ENCODE results near the gene KRTAP5-3.
"Not testable (repeated sequence)": the region's sequence is repeated elsewhere in the genome, so short reads cannot be mapped to it uniquely, and the experiment has no call there.

The KRTAP5-3 gene

DNA sequence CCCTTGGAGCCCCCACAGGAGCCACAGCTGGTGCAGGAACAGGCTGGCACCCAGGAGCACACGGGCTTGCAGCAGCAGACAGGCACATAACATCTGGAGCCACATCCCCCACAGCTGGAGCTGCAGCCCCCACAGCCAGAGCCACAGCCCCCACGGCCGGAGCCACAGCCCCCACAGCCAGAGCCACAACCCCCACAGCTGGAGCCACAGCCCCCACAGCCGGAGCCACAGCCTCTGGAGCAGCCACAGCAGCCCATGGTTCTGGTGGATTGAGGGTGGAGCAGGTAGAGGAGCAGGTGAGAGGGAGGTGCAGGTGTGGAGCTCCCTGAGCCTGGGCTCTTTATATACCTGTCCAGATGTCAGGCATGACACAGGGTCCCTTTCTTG, 10.3 kb downstream of the KRTAP5-3 start, which contains the start of gene KRTAP5-2:
KRTAP5-2 (minus strand) TSS at position 301 of the 387 bp plus-strand sequence; CDS start at position 257, 44 bp downstream.
- peaks cover 93% of the 10 kb centered on the region for H3K27me3 Mint-ChIP-seq (ENCODE audit: low read depth, poor library complexity)
- no peak within 1 kb of the TSS for H3K4me3 Mint-ChIP-seq
- no peaks in the 10 kb centered on the region for H3K36me3 Mint-ChIP-seq (ENCODE audit: low read depth)
- TF ChIP-seq, protein P1, sequence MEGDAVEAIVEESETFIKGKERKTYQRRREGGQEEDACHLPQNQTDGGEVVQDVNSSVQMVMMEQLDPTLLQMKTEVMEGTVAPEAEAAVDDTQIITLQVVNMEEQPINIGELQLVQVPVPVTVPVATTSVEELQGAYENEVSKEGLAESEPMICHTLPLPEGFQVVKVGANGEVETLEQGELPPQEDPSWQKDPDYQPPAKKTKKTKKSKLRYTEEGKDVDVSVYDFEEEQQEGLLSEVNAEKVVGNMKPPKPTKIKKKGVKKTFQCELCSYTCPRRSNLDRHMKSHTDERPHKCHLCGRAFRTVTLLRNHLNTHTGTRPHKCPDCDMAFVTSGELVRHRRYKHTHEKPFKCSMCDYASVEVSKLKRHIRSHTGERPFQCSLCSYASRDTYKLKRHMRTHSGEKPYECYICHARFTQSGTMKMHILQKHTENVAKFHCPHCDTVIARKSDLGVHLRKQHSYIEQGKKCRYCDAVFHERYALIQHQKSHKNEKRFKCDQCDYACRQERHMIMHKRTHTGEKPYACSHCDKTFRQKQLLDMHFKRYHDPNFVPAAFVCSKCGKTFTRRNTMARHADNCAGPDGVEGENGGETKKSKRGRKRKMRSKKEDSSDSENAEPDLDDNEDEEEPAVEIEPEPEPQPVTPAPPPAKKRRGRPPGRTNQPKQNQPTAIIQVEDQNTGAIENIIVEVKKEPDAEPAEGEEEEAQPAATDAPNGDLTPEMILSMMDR (IDR thresholded peaks at IDR 0.05): no peak
- no peak for DNase-seq
- peaks cover 23% of the 10 kb centered on the region for H3K9me3 Mint-ChIP-seq
- peaks cover 15% of the 10 kb centered on the region for H3K4me1 Mint-ChIP-seq
- no peak within 1 kb of the TSS for H3K27ac Mint-ChIP-seq

DNA sequence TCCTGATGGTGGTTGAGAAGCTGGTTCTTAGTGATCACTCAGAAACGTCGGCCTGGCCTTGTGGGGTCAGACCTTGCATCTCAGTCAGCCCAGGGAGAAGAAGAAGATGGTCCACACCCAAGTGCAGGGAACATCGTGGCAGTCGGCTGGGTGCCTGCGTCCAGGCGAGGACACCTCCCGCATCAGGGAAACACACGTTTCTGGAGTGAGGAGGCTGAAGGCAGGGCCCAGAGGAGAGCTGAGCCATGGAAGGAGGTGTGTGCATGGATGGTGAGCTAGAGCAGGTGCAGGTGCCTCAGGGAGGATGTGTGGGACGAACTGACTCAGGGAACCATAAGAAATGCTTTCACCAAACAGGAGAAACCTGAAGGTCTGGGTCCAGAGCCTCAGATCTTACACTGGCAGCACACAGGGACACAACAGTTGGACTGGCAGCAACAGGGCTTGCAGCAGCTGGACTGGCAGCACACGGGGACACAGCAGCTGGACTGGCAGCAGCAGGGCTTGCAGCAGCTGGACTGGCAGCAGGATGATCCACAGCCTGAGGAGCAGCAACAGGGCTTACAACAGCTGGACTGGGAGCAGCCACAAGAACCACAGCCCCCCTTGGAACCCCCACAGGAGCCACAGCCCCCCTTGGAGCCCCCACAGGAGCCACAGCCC, 10.8 kb downstream of the KRTAP5-3 start:
- Mint-ChIP-seq H3K36me3 (ENCODE audit: low read depth) (no peaks in the 10 kb centered on the region), H3K27ac (no peak overlapping the region), H3K4me1 (peaks cover 15% of the 10 kb centered on the region), H3K27me3 (ENCODE audit: low read depth, poor library complexity) (peaks cover 93% of the 10 kb centered on the region), H3K4me3 (no peak overlapping the region), H3K9me3 (peaks cover 21% of the 10 kb centered on the region)
- DNase-seq: no peak
- TF ChIP-seq, protein P1 (IDR thresholded peaks at IDR 0.05): no peak

DNA sequence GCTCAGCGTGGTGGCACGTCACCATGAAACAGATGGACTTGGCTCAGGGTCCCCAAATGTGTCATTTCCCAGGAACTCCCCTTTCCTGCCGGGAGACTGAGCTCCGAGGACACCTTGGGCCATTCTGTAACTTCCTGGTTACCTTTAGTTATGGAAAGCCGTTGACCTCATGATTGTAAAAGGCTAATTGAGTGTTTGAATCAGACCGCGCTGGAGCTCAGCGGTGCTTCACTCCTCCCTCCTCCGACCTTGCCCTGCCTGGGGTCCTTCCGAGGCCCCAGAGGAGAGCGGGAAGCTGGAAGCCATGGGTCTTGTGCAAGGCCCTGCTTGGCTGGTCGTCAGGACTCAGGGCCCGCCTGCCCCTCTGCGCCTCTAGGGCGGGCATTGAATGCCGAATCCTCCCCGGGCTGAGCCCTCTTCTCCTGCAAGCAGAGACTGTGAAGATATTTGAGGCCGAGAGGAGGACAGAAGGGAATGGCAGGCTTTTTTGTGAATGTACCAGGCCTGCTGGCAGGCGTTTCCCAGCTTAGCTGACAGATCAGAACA, 11.6 kb downstream of the KRTAP5-3 start:
- H3K27me3 Mint-ChIP-seq (ENCODE audit: low read depth, poor library complexity): peaks cover 94% of the 10 kb centered on the region
- H3K27ac Mint-ChIP-seq; H3K4me3 Mint-ChIP-seq; H3K36me3 Mint-ChIP-seq (ENCODE audit: low read depth); DNase-seq: not testable (repeated sequence)
- H3K9me3 Mint-ChIP-seq: peaks cover 13% of the 10 kb centered on the region
- H3K4me1 Mint-ChIP-seq: peaks cover 15% of the 10 kb centered on the region

DNA sequence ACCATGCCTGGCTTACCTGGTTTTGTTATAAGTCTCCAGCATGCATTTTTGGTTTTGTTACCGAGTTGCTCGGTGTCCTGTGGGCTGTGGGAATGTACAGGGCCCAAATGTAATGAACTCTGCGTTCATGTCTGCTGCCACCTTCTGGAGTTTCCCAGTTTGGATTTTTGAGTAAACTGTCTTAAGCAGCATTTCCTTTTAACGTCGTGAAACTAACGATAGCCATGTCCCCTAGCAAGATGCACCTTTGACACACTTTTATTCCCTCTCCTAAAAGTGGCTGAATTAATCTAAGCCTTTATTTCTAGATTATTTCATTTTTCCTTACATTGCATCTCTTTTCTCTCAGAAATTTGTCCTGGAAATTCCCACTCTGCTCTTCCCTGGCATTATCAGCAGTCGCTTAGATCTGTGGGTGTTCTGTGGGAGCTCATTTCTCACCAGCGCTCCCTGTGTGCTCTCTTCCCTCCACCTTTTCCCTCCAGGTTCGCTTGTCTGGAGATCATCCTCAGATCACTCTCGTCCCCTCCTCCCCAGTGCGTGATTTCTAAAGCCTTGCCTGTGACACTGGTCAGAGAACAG, 12.2 kb downstream of the KRTAP5-3 start:
- H3K4me3 Mint-ChIP-seq; H3K9me3 Mint-ChIP-seq; H3K36me3 Mint-ChIP-seq (ENCODE audit: low read depth); H3K27ac Mint-ChIP-seq; DNase-seq: not testable (repeated sequence)
- H3K27me3 Mint-ChIP-seq (ENCODE audit: low read depth, poor library complexity): peaks cover 94% of the 10 kb centered on the region
- H3K4me1 Mint-ChIP-seq: peaks cover 15% of the 10 kb centered on the region

DNA sequence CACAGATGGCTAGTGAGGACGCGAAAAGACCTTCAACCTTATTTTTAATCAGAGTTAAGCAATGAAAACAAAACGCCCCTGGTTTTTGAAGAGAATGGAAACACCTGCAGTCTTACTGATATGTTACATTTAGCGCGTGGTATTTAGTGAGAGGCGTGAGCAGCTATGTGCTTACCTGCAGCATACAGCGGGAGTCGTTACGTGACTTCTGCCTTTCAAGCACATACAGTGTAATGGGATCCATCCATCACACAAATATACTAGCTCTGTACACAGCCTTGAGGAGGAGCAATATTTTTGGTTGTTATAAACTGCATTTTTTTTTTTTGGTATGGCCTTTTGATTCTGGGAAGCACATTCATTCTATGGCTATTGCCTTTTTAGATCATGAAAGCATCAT, 15.6 kb downstream of the KRTAP5-3 start:
- Mint-ChIP-seq H3K27me3 (ENCODE audit: low read depth, poor library complexity) (peaks cover 95% of the 10 kb centered on the region), H3K36me3 (ENCODE audit: low read depth) (no peaks in the 10 kb centered on the region), H3K27ac (no peak overlapping the region), H3K9me3 (no peaks in the 10 kb centered on the region), H3K4me3 (no peak overlapping the region), H3K4me1 (peaks cover 15% of the 10 kb centered on the region)
- no peak for DNase-seq
- TF ChIP-seq, protein P1 (IDR thresholded peaks at IDR 0.05): no peak

DNA sequence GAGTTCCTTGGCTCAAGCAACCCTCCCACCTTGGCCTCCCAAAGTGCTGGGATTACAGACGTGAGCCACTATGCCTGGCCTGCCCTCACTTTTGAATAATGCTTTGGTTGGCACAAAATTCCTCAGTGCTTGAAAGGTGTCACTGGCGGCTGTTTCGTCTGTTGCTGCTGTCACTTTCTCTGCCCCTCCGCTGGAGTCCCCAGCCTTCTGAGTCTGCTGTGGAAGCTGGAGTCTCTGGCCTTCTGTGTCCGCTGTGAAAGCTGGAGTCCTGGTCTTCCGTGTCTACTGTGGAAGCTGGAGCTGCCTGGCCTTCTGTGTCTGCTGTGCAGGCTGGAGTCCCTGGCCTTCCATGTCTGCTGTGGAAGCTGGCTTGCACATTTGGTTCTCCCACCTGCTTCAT, 18.3 kb downstream of the KRTAP5-3 start:
- Mint-ChIP-seq H3K4me3 (no peak overlapping the region), H3K27me3 (ENCODE audit: low read depth, poor library complexity) (peaks cover 88% of the 10 kb centered on the region), H3K9me3 (no peaks in the 10 kb centered on the region), H3K4me1 (no peaks in the 10 kb centered on the region), H3K36me3 (ENCODE audit: low read depth) (no peaks in the 10 kb centered on the region), H3K27ac (no peak overlapping the region)
- DNase-seq: no peak
- TF ChIP-seq, protein P1 (IDR thresholded peaks at IDR 0.05): no peak

DNA sequence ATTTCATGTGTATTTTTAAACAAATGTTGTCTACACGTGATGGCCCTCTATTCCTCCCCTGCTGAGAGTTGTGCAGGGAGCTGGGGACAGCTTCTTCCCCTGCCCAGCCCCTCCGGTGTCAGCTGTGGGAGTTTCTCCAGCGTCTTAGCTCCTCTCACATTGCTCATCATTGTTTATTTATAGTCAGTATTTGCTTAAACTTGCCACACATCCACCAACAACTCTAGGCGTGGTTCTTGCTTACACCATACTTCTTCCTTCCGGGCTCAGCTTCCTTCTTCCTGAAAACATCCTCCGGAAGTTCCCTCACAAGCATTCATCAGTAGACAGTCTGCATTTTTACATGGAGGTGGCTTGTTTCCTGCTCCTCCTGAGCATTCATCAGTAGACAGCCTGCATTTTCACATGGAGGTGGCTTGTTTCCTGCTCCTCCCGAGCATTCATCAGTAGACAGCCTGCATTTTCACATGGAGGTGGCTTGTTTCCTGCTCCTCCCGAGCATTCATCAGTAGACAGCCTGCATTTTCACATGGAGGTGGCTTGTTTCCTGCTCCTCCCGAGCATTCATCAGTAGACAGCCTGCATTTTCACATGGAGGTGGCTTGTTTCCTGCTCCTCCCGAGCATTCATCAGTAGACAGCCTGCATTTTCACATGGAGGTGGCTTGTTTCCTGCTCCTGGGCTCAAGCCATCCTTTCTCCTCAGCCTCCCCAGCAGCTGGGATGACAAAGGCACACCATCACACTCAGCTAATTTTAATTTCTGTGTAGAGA, 18.9 kb downstream of the KRTAP5-3 start:
- H3K9me3 Mint-ChIP-seq; DNase-seq; H3K36me3 Mint-ChIP-seq (ENCODE audit: low read depth); H3K4me3 Mint-ChIP-seq; H3K4me1 Mint-ChIP-seq: not testable (repeated sequence)
- Mint-ChIP-seq H3K27ac (peak overlapping the region; percentile 61), H3K27me3 (ENCODE audit: low read depth, poor library complexity) (peaks cover 84% of the 10 kb centered on the region)

All from nephron progenitor cell (in vitro differentiated cells).